HG02884 (cell line): ENCODE measurements around the gene XCR1.
"Not testable (repeated sequence)": the region's sequence is repeated elsewhere in the genome, so short reads cannot be mapped to it uniquely, and the experiment has no call there.

ENCODE experiments used
- ATAC-seq: cut with Tn5 transposase; IDR thresholded peaks from one replicate; pipeline ENCODE4 v1.9.1; 2021; ENCODE audit warnings: mild to moderate bottlenecking, moderate library complexity; ENCODE audit not compliant: unreplicated experiment

Gene XCR1

GRCh38 chr3:46007280-46007679, 20.0 kb downstream of the XCR1 start:
- no peak for ATAC-seq

- no peak for ATAC-seq
Observed at GRCh38 chr3:46006238-46007032, 20.8 kb downstream of the XCR1 start.

- not testable (repeated sequence) for ATAC-seq
Observed at GRCh38 chr3:46003706-46004105, 23.6 kb downstream of the XCR1 start.

- no peak for ATAC-seq
Observed at GRCh38 chr3:46001178-46001577, 26.1 kb downstream of the XCR1 start.

GRCh38 chr3:45997942-45998341, 29.3 kb downstream of the XCR1 start:
- no peak for ATAC-seq

GRCh38 chr3:45997499-45997898, 29.8 kb downstream of the XCR1 start:
- ATAC-seq: not testable (repeated sequence)

- ATAC-seq: peak; percentile 86
Observed at GRCh38 chr3:45995236-45996192, 31.8 kb downstream of the XCR1 start, which contains the start of gene FYCO1. TSS of gene FYCO1 (minus strand) at chr3:45995824. CDS start at chr3:45984910, 10,914 bp downstream.

GRCh38 chr3:45994419-45995235, 32.7 kb downstream of the XCR1 start:
- ATAC-seq: no peak

- ATAC-seq: no peak
Observed at GRCh38 chr3:45993421-45994027, 33.8 kb downstream of the XCR1 start.

GRCh38 chr3:45992821-45993221, 34.5 kb downstream of the XCR1 start:
- ATAC-seq: no peak

GRCh38 chr3:45992133-45992729, 35.1 kb downstream of the XCR1 start:
- no peak for ATAC-seq

GRCh38 chr3:45991341-45991740, 35.9 kb downstream of the XCR1 start:
- no peak for ATAC-seq

GRCh38 chr3:45990181-45990580, 37.1 kb downstream of the XCR1 start:
- no peak for ATAC-seq

GRCh38 chr3:45988804-45989203, 38.5 kb downstream of the XCR1 start:
- no peak for ATAC-seq

- no peak for ATAC-seq
Observed at GRCh38 chr3:45988362-45988761, 38.9 kb downstream of the XCR1 start.

GRCh38 chr3:45987368-45988291, 39.7 kb downstream of the XCR1 start:
- no peak for ATAC-seq

GRCh38 chr3:45986303-45986982, 40.8 kb downstream of the XCR1 start:
- ATAC-seq: no peak

GRCh38 chr3:45985532-45986302, 41.6 kb downstream of the XCR1 start:
- no peak for ATAC-seq
